GM18907 (cell line): ENCODE data around the gene NXPE3.
"Not testable (repeated sequence)": the region's sequence is repeated elsewhere in the genome, so short reads cannot be mapped to it uniquely, and the experiment has no call there.

Source experiments
- ATAC-seq: cut with Tn5 transposase; IDR thresholded peaks from one replicate; pipeline ENCODE4 v1.9.1; 2021; ENCODE audit warnings: mild to moderate bottlenecking, moderate library complexity; ENCODE audit not compliant: unreplicated experiment

The NXPE3 gene

DNA sequence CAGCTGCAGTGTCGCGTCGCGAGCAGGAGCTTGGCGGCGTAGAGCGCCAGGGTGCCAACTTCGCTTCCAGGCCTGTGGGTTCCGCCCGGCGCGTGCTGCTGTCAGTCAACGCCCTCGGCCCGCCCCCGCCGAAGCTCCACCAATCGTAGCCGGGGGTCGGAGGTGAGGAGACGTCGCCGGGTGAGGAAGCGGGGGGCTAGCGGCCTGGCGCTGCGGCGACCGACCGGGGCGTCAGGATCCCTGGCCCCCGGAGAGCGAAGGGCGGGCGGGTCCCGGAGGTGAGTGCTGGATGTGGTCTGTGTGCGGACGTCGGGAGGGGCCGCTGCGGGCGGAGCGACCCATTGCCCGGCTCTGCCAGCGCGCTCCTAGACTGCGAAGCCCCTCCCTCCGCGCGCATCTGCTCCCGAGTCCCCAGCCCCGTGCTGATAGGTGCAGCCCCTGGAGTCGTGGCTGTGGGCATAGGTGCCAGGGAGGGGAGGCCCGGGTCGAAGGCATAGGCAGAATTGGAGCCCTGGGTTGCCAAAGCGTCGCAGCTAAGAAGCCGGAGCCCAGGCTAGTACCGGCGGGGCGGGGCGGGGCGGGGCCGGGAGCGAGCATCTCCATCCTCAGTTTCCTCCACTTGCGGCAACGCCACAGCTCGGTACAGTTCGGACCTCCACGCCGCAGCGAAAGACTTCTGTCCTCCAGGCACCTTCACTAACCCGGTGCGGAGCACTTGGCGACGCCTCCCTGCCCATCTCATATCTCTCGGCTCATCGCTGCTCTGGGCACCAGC lies at the start of gene NXPE3:
Gene NXPE3, plus strand, starts transcription at position 165 of the 775 bp plus-strand sequence. CDS start 6,386 bp downstream, outside the sequence.
- ATAC-seq: peak; percentile 96

DNA sequence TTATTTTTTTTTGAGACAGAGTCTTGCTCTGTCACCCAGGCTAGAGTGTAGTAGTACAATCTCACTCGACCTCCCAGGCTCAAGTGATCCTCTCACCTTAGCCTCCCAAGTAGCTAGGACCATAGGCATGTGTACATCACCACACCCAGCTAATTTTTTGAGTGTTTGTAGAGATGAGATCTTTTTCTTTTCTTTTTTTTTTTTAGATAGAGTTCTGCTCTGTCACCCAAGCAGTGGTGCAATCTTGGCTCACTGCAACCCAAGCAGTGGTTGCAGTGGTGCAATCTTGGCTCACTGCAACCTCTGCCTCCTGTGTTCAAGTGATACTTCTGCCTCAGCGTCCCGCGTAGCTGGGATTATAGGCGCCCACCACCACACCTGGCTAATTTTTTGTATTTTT lies 49.4 kb upstream of the NXPE3 start:
- no peak for ATAC-seq

- no peak for ATAC-seq
Measured at GRCh38 chr3:101730839-101731238, 48.2 kb upstream of the NXPE3 start.

GRCh38 chr3:101732240-101732641 lies 46.8 kb upstream of the NXPE3 start:
- no peak for ATAC-seq

- no peak for ATAC-seq
Measured at GRCh38 chr3:101735833-101736232, 43.2 kb upstream of the NXPE3 start.

GRCh38 chr3:101741914-101742313 lies 37.1 kb upstream of the NXPE3 start:
- ATAC-seq: not testable (repeated sequence)

GRCh38 chr3:101744811-101745210 lies 34.2 kb upstream of the NXPE3 start:
- ATAC-seq: no peak

DNA sequence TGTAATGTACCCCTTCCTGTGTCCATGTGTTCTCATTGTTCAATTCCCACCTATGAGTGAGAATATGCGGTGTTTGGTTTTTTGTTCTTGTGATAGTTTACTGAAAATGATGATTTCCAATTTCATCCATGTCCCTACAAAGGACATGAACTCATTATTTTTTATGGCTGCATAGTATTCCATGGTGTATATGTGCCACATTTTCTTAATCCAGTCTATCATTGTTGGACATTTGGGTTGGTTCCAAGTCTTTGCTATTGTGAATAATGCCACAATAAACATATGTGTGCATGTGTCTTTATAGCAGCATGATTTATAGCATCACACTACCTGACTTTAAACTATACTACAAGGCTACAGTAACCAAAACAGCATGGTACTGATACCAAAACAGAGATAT lies 33.1 kb upstream of the NXPE3 start:
- not testable (repeated sequence) for ATAC-seq

DNA sequence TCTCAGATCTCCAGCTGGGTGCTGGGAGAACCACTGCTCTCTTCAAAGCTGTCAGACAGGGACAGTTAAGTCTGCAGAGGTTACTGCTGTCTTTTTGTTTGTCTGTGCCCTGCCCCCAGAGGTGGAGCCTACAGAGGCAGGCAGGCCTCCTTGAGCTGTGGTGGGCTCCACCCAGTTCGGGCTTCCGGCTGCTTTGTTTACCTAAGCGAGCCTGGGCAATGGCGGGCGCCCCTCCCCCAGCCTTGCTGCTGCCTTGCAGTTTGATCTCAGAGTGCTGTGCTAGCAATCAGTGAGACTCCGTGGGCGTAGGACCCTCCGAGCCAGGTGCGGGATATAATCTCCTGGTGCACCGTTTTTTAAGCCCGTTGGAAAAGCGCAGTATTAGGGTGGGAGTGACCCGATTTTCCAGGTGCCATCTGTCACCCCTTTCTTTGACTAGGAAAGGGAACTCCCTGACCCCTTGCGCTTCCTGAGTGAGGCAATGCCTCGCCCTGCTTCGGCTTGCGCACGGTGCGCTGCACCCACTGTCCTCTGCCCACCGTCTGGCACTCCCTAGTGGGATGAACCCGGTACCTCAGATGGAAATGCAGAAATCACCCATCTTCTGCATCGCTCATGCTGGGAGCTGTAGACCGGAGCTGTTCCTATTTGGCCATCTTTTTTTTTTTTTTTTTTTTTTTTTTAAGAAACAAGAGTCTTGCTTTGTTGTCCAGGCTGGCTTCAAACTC lies 25.5 kb upstream of the NXPE3 start:
- not testable (repeated sequence) for ATAC-seq

GRCh38 chr3:101758224-101758623 lies 20.8 kb upstream of the NXPE3 start:
- ATAC-seq: no peak

DNA sequence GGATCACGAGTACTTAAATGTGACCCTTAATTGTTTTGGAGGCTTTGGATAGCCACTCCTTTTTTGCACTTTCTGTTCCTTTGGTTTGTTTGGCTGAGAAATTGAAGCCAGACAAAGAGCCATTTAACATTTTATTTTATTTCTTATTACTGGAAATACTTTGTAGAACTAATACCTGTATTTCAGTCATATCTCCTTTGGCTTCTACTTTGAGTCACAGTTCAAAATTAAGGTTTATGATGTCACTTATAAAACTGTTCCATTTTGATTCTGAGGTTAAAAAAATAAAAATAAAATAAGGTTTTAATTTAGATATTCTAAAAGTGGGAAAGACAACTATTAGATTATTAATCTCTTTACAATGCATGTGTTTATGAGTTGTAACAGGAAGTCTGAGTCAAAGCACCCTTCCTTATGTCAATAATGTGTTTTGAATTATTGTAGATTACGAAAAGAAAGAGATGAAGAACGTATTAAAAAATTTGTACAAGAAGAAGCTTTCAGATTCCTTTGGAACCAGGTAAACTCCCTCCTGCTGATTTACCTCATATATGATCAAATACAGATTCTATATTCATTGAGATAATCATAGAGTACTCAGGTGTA lies 16.9 kb upstream of the NXPE3 start:
- ATAC-seq: no peak

DNA sequence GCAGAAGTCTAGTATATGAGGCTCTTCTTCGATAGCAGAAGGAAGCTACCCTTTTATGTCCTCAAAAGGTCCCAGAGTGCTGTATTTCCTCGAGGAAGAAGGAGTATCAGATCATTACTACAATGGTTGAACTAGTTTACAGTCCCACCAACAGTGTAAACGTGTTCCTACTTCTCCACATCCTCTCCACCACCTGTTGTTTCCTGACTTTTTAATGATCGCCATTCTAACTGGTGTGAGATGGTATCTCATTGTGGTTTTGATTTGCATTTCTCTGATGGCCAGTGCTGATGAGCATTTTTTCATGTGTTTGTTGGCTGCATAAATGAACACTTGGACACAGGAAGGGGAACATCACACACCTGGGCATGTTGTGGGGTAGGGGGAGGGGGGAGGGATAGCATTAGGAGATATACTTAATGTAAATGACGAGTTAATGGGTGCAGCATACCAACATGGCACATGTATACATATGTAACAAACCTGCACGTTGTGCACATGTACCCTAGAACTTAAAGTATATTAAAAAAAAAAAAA lies 1.2 kb upstream of the NXPE3 start:
- ATAC-seq: not testable (repeated sequence)

GRCh38 chr3:101778385-101779046 lies 495 bp upstream of the NXPE3 start:
- ATAC-seq: no peak

- no peak for ATAC-seq
Measured at GRCh38 chr3:101779822-101780381, 891 bp downstream of the NXPE3 start.

DNA sequence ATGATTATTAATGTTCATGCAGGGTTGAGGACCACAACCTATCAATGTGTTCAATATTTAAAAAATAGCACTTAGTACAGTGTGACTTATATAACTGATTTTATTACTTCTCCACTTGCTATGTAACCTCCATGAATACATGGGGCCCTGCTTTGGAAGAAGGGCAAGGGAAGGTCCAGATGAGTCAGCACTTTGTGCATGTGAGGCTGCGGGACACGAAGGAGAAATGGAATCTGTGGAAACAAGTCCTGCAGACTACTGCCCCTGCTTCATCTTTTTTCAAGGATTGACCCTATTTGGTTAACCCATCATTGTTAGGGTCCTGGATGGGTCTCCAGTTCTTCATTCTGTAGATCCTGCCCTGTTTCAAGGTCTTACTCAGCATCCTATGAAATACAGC lies 1.6 kb downstream of the NXPE3 start:
- no peak for ATAC-seq

DNA sequence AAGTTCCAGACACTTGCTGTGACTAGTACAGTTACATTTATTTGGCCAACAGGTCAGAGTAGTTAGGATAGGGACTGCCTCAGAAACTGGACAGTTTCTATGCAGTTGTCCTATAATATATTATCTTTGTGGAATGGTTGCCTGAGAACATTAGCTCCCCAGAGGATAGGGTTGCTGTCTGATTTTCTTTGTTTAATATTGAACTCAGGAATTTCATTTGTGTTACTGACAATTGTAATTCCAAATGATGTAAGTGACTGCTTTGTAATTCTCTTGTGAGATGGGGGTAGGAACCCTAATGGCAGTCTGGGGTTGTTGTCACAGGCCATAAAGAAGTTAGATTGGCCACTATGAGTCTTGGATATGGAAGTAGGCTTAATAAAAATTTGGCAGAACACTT lies 2.2 kb downstream of the NXPE3 start:
- ATAC-seq: no peak

DNA sequence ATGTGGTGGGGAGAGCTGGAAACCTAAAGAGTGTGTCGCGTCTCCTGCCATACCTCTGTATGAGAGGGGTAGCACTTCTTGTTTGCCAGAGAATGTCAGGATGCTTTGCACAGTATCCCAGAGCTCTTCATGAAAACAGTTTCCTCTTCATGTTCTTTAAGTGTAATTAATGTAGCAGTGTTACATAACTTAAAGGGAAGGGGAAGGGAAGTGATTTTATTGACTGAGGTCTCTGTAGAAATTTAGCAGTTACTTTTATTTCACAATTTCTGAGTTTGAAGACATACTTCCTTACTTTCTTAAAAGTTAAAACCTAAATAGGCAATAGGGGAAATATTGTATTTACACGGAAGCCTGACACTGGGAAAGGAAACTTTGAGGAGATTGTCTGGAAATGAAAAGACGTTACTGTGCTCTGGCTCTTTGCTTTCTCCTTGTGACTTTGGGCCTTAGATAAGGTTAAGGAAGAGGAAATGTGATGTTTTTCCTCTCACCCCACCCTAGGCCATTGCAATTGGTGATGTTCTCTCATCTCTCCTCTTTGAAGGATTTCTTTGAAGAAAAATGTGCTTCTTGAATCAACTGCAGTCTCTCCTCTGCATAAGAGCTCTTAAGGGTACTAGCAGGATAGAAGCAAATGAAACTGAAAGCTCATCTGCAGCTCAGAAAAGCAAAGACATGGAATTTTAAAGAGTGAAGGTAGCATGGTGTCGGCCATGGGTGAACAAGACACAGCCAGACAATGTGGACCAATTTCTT lies 6.0 kb downstream of the NXPE3 start:
- ATAC-seq: no peak

GRCh38 chr3:101791778-101792177 lies 12.8 kb downstream of the NXPE3 start:
- peak; percentile 99 for ATAC-seq

- ATAC-seq: no peak
Measured at GRCh38 chr3:101796077-101796680, 17.2 kb downstream of the NXPE3 start.

DNA sequence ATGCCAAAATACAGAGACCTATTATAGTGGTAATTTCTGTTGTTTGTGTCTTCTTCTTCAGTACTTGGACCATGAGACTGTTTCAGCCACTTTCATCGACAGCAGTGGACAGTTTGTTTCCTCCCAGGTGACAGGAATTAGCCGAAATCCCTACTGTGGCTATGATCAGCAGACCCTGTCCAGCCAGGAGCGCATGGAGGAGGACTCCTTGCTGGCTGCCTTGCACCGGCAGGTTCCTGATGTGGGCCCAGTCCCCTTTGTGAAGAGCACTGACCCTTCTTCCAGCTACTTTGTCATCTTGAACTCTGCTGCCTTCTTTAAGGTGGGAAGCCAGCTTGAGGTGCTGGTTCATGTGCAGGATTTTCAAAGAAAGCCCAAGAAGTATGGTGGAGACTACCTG lies 22.2 kb downstream of the NXPE3 start:
- no peak for ATAC-seq
